ENCODE measurements around the gene ZNF773. TPM values are rescaled to one million over a fixed set of nuclear protein-coding genes. Genes with fewer than 3 reads are reported as not detected.

The ZNF773 gene
- total RNA-seq, 4 donors from 2014 or later: 16.1 to 23.8 (median 19.6) TPM

DNA sequence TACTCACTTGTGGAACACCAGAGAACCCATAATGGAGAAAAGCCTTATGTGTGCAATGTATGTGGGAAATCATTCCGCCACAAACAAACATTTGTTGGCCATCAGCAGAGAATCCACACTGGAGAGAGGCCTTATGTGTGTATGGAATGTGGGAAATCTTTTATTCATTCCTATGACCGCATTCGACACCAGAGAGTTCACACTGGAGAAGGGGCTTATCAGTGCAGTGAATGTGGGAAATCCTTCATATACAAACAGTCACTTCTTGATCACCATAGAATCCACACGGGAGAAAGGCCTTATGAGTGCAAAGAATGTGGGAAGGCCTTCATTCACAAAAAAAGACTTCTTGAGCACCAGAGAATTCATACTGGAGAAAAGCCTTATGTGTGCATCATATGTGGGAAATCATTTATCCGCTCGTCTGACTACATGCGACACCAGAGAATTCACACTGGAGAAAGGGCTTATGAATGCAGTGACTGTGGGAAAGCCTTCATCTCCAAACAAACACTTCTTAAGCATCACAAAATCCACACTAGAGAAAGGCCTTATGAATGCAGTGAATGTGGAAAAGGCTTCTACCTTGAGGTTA, 38.3 kb downstream of the ZNF773 start:
- intact Hi-C loops (cut with DNase I): no loop called here
- Histone ChIP-seq H3K4me3 (replicated peaks in 1 of 3) (no peak overlapping the region), H3K27me3 (no peaks in the 10 kb centered on the region), H3K36me3 (peaks cover 47 to 57% of the 10 kb centered on the region in 2 donors), H3K27ac (no peak overlapping the region), H3K9me3 (peaks cover 4% of the 10 kb centered on the region), H3K4me1 (no peaks in the 10 kb centered on the region)
- no peak for DNase-seq
- TF ChIP-seq, protein P1, sequence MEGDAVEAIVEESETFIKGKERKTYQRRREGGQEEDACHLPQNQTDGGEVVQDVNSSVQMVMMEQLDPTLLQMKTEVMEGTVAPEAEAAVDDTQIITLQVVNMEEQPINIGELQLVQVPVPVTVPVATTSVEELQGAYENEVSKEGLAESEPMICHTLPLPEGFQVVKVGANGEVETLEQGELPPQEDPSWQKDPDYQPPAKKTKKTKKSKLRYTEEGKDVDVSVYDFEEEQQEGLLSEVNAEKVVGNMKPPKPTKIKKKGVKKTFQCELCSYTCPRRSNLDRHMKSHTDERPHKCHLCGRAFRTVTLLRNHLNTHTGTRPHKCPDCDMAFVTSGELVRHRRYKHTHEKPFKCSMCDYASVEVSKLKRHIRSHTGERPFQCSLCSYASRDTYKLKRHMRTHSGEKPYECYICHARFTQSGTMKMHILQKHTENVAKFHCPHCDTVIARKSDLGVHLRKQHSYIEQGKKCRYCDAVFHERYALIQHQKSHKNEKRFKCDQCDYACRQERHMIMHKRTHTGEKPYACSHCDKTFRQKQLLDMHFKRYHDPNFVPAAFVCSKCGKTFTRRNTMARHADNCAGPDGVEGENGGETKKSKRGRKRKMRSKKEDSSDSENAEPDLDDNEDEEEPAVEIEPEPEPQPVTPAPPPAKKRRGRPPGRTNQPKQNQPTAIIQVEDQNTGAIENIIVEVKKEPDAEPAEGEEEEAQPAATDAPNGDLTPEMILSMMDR (IDR thresholded peaks at IDR 0.05): no peak
- TF ChIP-seq POLR2A (IDR thresholded peaks at IDR 0.05): no peak
- WGBS, 2 donors: 95 to 98% methylated on average over 7 of the region's 7 CpGs

DNA sequence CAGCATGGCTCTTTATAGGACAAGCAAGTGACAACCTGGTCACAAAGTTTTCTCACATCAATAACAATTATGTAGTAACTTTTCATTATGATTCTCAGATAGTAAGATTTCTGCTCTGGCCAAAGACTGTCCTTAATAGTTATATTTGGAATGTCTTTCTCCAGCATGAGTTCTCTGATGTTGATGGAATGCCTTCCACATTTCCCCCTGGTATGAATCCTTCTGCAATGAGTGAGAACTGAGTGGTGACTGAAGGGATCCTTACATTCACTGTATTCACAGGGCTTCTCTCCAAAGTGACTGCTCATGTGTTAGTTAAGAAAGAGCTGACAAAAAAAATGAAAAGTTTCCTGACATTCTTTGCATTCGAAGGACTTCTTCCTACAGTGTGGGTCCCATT, 46.8 kb downstream of the ZNF773 start:
- Histone ChIP-seq H3K9me3 (no peaks in the 10 kb centered on the region), H3K4me3 (replicated peaks in 1 of 3) (no peak overlapping the region), H3K27ac (no peak overlapping the region), H3K27me3 (no peaks in the 10 kb centered on the region), H3K4me1 (no peaks in the 10 kb centered on the region), H3K36me3 (peaks cover 73 to 77% of the 10 kb centered on the region in 2 donors)
- no peak for TF ChIP-seq POLR2A (IDR thresholded peaks at IDR 0.05)
- TF ChIP-seq, protein P1 (IDR thresholded peaks at IDR 0.05): no peak
- WGBS, 2 donors: 96% methylated on average over 1 of the region's 1 CpG
- intact Hi-C loops (cut with DNase I): no loop called here
- DNase-seq: no peak

DNA sequence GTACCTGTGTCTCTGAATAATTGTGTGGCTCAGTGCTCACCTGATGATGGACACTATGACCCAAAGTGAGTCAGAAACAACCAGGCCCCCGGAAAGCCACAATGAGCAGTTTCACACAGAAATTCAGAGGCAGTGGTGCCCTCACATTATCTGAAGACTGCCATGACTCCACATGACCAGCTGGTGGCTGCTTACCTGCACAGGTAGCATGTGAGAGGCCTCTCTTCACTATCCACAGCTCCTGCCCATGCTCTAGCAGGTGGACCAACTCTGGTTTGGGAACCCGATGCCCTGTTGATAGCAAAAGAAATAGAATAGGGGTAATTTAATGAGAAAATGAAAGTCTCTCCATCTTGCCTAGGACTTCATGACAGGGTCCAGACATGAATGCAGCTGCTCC, 52.7 kb downstream of the ZNF773 start:
- H3K27me3 ChIP-seq: no peaks in the 10 kb centered on the region
- DNase-seq: no peak
- TF ChIP-seq, protein P1 (IDR thresholded peaks at IDR 0.05): no peak
- no peak for TF ChIP-seq POLR2A (IDR thresholded peaks at IDR 0.05)
- no peaks in the 10 kb centered on the region for H3K9me3 ChIP-seq
- intact Hi-C loops (cut with DNase I): no loop called here
- H3K4me1 ChIP-seq: no peaks in the 10 kb centered on the region
- H3K27ac ChIP-seq: no peak overlapping the region
- peaks cover 75 to 76% of the 10 kb centered on the region in 2 donors for H3K36me3 ChIP-seq
- H3K4me3 ChIP-seq (replicated peaks in 1 of 3): no peak overlapping the region
- 97% methylated on average over 2 of the region's 2 CpGs for whole genome bisulfite sequencing, 2 donors

DNA sequence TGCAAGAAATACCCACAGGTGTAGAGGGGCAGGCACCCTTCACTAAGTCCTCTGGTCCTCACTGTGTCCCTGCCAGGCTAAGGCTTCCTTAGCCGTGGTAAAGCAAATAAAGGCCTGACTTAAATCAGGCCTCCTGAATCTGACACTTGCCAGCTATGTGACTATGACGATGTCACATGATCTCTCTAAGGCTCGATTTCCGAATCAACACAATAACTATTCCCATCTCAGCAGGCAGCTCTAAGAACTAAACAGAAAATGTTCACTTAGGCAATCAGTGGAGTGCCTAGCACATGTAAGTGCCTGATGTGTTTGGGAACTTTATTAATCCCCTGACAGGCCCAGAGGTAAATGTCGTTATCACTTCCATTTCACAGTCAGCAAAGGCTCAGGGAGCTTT, 57.9 kb downstream of the ZNF773 start:
- Histone ChIP-seq H3K27me3 (no peaks in the 10 kb centered on the region), H3K4me3 (replicated peaks in 1 of 3) (no peak overlapping the region), H3K36me3 (peaks cover 28 to 30% of the 10 kb centered on the region in 2 donors), H3K4me1 (peaks cover 9 to 11% of the 10 kb centered on the region in 2 donors), H3K27ac (no peak overlapping the region), H3K9me3 (no peaks in the 10 kb centered on the region)
- intact Hi-C loops (cut with DNase I): no loop called here
- 67 to 82% methylated on average over 5 of the region's 5 CpGs for WGBS, 2 donors
- DNase-seq: no peak
- TF ChIP-seq, protein P1 (IDR thresholded peaks at IDR 0.05): no peak
- no peak for TF ChIP-seq POLR2A (IDR thresholded peaks at IDR 0.05)

Small RNA genes within 50 kb of the gene (small RNA-seq; reads per million reads assigned to genes)
- gene VN1R107P: not detected

Other genes starting within 250 kb of the ZNF773 start
- gene ZNF460, start 219.5 kb upstream of the ZNF773 start, total RNA-seq: 100 to 1,000 TPM in 1 of 4 donors, 10 to 100 TPM in 3; 88.0 to 139 (median 92.3) TPM
- 10 to 100 TPM; 10.6 to 17.2 (median 14.7) TPM for gene ZNF543, start 179.5 kb upstream of the ZNF773 start, total RNA-seq
- gene ZNF304, start 148.7 kb upstream of the ZNF773 start, total RNA-seq: 10 to 100 TPM; 10.7 to 14.1 (median 13.9) TPM
- 10 to 100 TPM in 3 of 4 donors, 1 to 10 TPM in 1; 8.7 to 38.3 (median 23.0) TPM for gene TRAPPC2B, start 136.4 kb upstream of the ZNF773 start, total RNA-seq
- gene ZNF547, start 136.4 kb upstream of the ZNF773 start, total RNA-seq: 1 to 10 TPM; 2.5 to 7.0 (median 4.6) TPM
- gene ZNF548, start 110.1 kb upstream of the ZNF773 start, total RNA-seq: 10 to 100 TPM; 22.3 to 31.0 (median 28.1) TPM
- 10 to 100 TPM; 17.8 to 33.1 (median 20.8) TPM for gene ZNF17, start 88.8 kb upstream of the ZNF773 start, total RNA-seq
- 10 to 100 TPM in 2 of 4 donors, 1 to 10 TPM in 2; 9.9 to 13.7 (median 10.7) TPM for gene ZNF749, start 64.6 kb upstream of the ZNF773 start, total RNA-seq
- 1 to 10 TPM; 1.9 to 5.5 (median 3.0) TPM for gene VN1R1, start 42.8 kb upstream of the ZNF773 start, total RNA-seq
- gene ZNF772, start 22.4 kb upstream of the ZNF773 start, total RNA-seq: 10 to 100 TPM; 30.9 to 46.2 (median 41.0) TPM
- gene ZNF419, start 12.2 kb upstream of the ZNF773 start, total RNA-seq: 10 to 100 TPM; 10.5 to 21.3 (median 17.0) TPM
- gene ZNF549, start 27.4 kb downstream of the ZNF773 start, total RNA-seq: 10 to 100 TPM in 1 of 4 donors, 1 to 10 TPM in 3; 7.7 to 12.7 (median 9.2) TPM
- gene ZNF550, start 59.9 kb downstream of the ZNF773 start, total RNA-seq: 10 to 100 TPM in 1 of 4 donors, 1 to 10 TPM in 3; 7.1 to 13.5 (median 8.7) TPM
- gene ZNF416, start 79.0 kb downstream of the ZNF773 start, total RNA-seq: 10 to 100 TPM in 1 of 4 donors, 1 to 10 TPM in 3; 5.2 to 10.9 (median 7.2) TPM
- 10 to 100 TPM in 3 of 4 donors, 1 to 10 TPM in 1; 8.9 to 19.7 (median 13.7) TPM for gene ZIK1, start 84.2 kb downstream of the ZNF773 start, total RNA-seq
- 1 to 10 TPM; 1.9 to 4.8 (median 2.6) TPM for gene ZNF530, start 99.9 kb downstream of the ZNF773 start, total RNA-seq
- gene ZNF134, start 114.3 kb downstream of the ZNF773 start, total RNA-seq: 10 to 100 TPM; 32.6 to 45.5 (median 37.3) TPM
- 10 to 100 TPM; 16.2 to 27.5 (median 21.8) TPM for gene ZNF211, start 133.2 kb downstream of the ZNF773 start, total RNA-seq
- gene ZSCAN4, start 169.0 kb downstream of the ZNF773 start, total RNA-seq: 1 to 10 TPM in 1 of 4 donors, under 1 TPM in 3; 0.22 to 1.1 (median 0.47) TPM
- 10 to 100 TPM; 11.2 to 23.6 (median 17.7) TPM for gene ZNF551, start 182.0 kb downstream of the ZNF773 start, total RNA-seq
- gene ZNF154, start 209.3 kb downstream of the ZNF773 start, total RNA-seq: 10 to 100 TPM; 15.6 to 25.8 (median 18.2) TPM
- gene ZNF671, start 227.7 kb downstream of the ZNF773 start, total RNA-seq: 10 to 100 TPM; 16.8 to 27.6 (median 20.7) TPM
- gene ZNF776, start 246.9 kb downstream of the ZNF773 start, total RNA-seq: 10 to 100 TPM; 17.6 to 24.4 (median 22.4) TPM

All from thyroid gland (tissue), 4 donors.